AG04449 (cell line): ENCODE results near the gene SPEM2.

Experiments used
- CTCF ChIA-PET: fragments of 350-600 bp; formaldehyde crosslinking; extraction: SDS; loops from one replicate; lab custom pipeline; 2021; ENCODE audit warnings: antibody characterized with exemption; lab: Yijun Ruan, JAX
- POLR2A ChIA-PET: fragments of 400-600, 350-600 bp; formaldehyde crosslinking; extraction: SDS; loops from one replicate; lab custom pipeline; 2020; ENCODE audit warnings: antibody characterized with exemption, inconsistent platforms; lab: Yijun Ruan, JAX
- DNase-seq: peaks from one replicate; pipeline ENCODE4 v3.0.0-alpha.2; 2010; ENCODE audit warnings: low read depth, low spot score
- H3K4me3 ChIP-seq: 2 replicates; pipeline ENCODE4 v1.5.1; 2011; ENCODE audit warnings: low read depth, mild to moderate bottlenecking, control low read depth, low read length
- CTCF ChIP-seq: IDR thresholded peaks from one replicate; pipeline ENCODE4 v1.5.1; 2011; ENCODE audit warnings: mild to moderate bottlenecking, moderate library complexity, low read length, control low read depth, inconsistent platforms; ENCODE audit not compliant: insufficient read depth; ENCODE audit errors: missing control alignments

Gene SPEM2

GRCh38 chr17:7425316-7425715 lies at the start of gene SPEM2:
Gene SPEM2 (plus strand): TSS chr17:7425616. CDS start chr17:7425689, 73 bp downstream.
- H3K4me3 ChIP-seq: no peak within 1 kb of the TSS
- TF ChIP-seq CTCF: no peak
- CTCF ChIA-PET: interaction anchor here (1.6 to 3.4 kb wide), 3 partner anchors 11 to 70 kb away, joined by 3 to 10 read pairs (median 5); partner anchors contain the start of gene TMEM95
- POLR2A ChIA-PET: interaction anchor here (1.2 kb wide), 1 partner anchor 19 kb away, joined by 6 read pairs; no protein-coding TSS in a partner anchor
- DNase-seq: no peak

- ChIA-PET CTCF (interaction anchor here (7.0 kb wide), 1 partner anchor 23 kb away, joined by 35 read pairs; the partner anchor contains the start of gene TMEM95), POLR2A (no interaction called here)
- H3K4me3 ChIP-seq: no peak overlapping the region
- no peak for TF ChIP-seq CTCF
- no peak for DNase-seq
These were observed 46.3 kb upstream of the SPEM2 start for GRCh38 chr17:7379134-7379533.

GRCh38 chr17:7380321-7380720 lies 45.1 kb upstream of the SPEM2 start:
- CTCF ChIA-PET: interaction anchor here (0.8 to 1.4 kb wide), 5 partner anchors 9 to 57 kb away, joined by 3 to 5 read pairs (median 3); partner anchors contain the start of gene TMEM95
- no peak for TF ChIP-seq CTCF
- no peak overlapping the region for H3K4me3 ChIP-seq
- POLR2A ChIA-PET: interaction anchor here (0.8 to 1.0 kb wide), 2 partner anchors 9 to 25 kb away, joined by 3 to 4 read pairs; partner anchors contain the start of gene TMEM95
- DNase-seq: peak; percentile 9

- ChIA-PET CTCF (interaction anchor here (0.8 to 1.8 kb wide), 6 partner anchors 8 to 56 kb away, joined by 3 to 5 read pairs (median 4); partner anchors contain the start of gene TMEM95), POLR2A (interaction anchor here (1.0 kb wide), 1 partner anchor 26 kb away, joined by 3 read pairs; the partner anchor contains the start of gene TMEM95)
- peak within 1 kb of the TSS; percentile 18; the same call in 1 of the 2 replicates for H3K4me3 ChIP-seq
- no peak for TF ChIP-seq CTCF
- DNase-seq: no peak
These were observed 44.3 kb upstream of the SPEM2 start, which contains the start of gene TNK1 for GRCh38 chr17:7380855-7381683. Gene TNK1 (plus strand): TSS chr17:7381089. CDS start chr17:7382927, 1,838 bp downstream.

GRCh38 chr17:7382901-7383300 lies 42.5 kb upstream of the SPEM2 start:
- CTCF ChIA-PET: interaction anchor here (1.8 kb wide), 1 partner anchor 177 kb away, joined by 5 read pairs; no protein-coding TSS in a partner anchor

More at GRCh38 chr17:7382901-7383300, 42.5 kb upstream of the SPEM2 start:
- DNase-seq: no peak
- POLR2A ChIA-PET: interaction anchor here (0.5 to 1.6 kb wide), 5 partner anchors 10 to 38 kb away, joined by 3 to 4 read pairs (median 3); partner anchors contain the start of gene TMEM256
- no peak overlapping the region for H3K4me3 ChIP-seq
- TF ChIP-seq CTCF: no peak
